Activated naive CD4-positive, alpha-beta T cell treated with Interleukin-2 at 50 U/mL for 16 hours (primary cell): Measurements from ENCODE around the gene ADCY7.
"Not testable (repeated sequence)": the region's sequence is repeated elsewhere in the genome, so short reads cannot be mapped to it uniquely, and the experiment has no call there.

Experiments
- DNase-seq: peaks from one replicate; pipeline ENCODE4 v3.0.0-alpha.2; 2020

The ADCY7 gene

DNA sequence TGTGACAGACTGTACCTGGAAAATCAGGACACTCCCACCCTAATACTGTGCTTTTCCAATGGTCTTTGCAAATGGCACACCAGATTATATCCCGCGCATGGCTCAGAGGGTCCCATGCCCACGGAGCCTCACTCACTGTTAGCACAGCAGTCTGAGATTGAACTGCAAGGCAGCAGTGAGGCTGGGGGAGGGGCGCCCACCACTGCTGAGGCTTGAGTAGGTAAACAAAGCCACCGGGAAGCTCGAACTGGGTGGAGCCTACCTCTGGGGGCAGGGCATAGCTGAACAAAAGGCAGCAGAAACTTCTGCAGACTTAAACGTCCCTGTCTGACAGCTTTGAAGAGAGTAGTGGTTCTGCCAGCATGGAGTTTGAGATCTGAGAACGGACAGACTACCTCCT lies 77.2 kb downstream of the ADCY7 start:
- not testable (repeated sequence) for DNase-seq

DNA sequence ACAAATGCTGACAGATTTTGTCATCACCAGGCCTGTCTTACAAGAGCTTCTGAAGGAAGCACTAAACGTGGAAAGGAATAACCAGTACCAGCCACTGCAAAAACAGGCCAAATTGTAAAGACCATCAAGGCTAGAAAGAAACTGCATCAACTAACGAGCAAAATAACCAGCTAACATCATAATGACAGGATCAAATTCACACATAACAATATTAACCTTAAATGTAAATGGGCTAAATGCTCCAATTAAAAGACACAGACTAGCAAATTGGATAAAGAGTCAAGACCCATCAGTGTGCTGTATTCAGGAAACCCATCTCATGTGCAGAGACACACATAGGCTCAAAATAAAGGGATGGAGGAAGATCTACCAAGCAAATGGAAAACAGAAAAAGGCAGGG lies 78.9 kb downstream of the ADCY7 start:
- not testable (repeated sequence) for DNase-seq

DNA sequence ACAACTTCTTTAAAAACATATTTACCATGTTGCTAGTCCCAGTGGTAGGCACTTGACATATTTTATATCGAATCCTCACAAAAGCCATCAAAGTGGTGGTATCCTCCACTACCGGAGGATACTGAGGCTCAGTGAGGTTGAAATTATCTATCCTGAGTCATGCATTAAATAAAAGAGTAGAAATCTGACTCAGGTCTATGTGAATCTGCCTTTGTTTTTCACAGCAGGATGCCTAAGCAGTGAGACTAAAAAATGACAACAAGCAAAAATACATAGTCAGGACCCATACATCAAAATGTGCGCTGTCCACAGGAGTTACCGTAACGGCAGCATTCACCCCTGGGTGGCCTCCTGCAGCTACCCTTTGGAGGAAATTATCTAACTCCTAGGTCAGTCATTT lies 84.8 kb downstream of the ADCY7 start:
- DNase-seq = no peak

DNA sequence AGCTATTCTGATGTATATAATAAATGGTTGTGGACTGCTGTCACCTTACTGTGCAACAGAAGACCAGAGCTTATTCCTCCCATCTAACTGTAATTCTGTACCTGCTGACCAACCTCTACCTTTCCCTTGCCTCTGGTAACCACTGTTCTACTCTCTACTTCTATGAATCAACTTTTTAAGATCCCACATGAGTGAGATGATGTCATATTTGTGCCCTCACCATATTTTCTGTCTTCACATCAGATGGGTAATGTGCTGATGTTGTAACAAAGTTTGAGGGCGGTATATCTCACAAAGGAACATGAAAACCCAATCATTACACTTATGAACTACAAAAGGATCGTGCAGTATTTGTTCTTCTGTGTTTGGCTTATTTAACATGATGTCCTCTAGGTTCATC lies 85.6 kb downstream of the ADCY7 start:
- no peak for DNase-seq

DNA sequence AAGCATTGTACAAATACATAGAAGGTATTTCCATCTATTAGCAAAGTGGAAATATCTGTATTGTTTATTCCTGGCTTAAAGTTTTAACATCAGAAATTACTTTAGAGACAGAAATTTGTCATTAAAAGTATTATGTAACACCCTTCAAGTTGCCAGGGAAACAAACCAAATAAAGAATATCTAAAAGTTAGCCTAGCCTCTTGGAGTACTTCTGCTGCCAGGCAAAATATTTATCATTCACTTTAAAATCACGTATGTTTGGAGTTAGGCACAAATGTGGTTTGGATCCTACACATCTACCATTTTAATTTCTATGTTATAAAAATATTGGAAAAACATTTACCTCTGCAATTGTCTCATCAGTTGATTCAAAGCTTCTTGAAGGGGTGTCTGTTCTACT lies 87.7 kb downstream of the ADCY7 start:
- DNase-seq = no peak

DNA sequence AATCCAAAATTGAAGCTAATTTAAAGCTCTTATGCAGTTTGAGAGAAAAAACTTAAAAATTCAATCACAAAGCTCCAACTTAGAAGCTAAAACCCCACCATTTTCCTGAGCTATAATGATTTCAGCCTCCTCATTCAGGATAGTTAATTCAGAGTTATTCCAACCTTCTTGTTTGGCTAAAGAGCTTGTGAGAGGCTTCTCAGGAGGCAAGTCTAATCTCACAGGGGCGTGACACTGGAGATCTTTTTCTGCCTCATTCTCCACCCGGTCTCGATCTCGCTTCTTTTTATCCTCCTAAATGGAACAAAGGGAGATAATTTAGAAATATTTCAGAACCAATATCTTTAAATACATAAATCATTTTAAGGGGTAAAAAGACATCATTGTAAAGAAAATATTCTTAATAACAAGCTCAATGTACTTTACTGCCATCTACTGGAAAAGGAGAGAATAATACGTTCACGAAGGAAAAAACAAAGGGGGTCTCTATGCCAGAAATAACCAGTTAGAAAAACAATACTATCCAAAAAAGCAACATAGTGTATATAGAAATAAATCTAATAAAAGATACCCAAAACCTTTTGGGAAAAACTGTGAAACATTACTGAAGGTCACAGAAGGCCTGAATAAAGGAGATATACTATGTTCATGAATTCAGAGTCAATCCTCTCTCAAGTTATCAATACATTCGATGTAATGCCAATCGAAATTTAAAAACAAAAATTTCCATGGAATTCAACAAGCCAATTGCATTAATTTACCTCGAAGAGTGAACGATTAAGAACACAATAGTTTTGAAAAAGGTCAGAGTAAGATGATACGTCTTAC lies 88.5 kb downstream of the ADCY7 start:
- no peak for DNase-seq

DNA sequence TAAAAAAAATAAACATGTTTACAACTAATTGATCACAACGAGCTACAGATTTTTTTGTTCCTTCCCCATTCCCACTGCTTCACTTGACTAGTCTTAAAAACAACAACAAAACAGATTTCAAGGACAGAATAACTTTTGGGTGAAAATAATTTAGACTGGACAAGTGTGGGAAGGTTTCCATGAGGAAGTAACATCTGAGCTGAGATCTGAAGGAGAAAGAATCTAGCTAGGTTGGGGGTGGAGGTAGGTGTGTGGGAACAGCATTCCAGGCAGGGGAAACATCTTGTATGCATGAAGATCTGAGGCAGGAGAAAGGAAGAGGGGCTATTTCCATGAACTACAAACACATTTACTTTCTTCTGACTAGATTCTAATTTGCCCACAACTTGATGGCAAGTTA lies 93.3 kb downstream of the ADCY7 start:
- no peak for DNase-seq

DNA sequence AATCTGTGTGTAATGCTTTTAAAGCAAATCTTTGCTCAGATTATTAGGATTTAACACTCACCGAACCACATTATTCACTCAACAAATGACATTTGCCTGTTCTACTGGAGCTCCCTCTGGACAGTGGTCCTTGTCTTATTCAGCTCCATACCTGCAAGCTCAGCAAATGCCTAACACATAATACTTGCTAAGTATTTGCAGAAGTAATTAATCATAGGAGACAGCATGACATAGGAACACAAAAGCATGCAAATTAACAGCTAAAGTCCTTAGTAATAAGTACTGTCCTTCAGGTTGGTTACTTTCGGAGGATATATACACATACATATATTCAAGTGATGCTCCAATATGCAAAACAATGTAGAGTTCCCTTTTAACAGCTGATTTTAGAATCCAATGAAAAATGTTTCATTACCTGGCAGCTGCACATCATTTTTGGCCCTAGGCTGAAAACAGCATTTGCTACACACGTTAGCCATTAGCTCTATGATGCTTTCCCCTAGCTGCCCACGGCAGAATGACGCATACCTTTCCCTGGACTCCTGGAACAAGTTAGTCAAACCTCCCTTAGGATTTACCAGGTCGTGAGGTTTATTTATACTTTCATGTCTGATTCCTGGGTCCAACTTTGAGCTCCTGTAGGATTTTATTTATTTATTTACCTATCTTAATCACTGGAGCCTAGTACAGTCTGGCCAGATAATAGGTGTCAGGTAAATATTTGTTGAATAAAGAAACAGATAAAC lies 93.9 kb downstream of the ADCY7 start:
- no peak for DNase-seq

DNA sequence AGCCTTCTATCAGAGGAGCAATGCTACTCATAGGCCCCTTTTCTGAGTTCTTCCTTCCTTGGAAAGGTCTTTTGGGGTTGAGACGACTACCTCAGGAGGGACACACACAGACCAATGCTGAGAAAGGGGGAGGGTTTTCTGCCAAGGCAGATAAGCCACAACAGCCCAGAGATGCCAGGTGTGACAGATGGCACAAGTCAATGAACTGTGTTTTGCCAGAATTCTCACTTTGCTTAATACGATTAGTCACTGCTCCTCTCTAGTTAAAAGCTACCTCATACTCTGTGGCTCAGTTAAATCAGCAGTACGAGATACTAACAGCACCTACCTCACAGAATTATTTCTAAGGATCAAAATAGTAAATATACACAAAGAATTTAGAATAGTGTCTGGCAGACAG lies 94.4 kb downstream of the ADCY7 start:
- no peak for DNase-seq

DNA sequence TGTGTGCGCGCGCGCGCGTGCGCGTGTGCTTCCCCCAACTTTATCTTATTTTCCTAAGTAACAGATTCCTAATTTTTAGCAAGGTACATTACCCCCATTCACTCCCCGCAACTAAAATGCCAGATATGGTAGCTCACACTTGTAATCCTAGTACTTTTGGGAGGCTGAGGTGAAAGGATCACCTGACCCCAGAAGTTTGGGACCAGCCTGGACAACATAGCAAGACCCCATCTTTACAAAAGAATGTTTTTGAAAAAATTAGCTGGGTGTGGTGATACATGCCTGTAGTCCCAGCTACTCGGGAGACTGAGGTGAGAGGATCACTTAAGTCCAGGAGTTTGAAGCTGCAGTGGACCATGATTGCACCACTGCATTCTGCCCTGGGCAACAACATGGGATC lies 97.3 kb downstream of the ADCY7 start:
- DNase-seq = no peak

DNA sequence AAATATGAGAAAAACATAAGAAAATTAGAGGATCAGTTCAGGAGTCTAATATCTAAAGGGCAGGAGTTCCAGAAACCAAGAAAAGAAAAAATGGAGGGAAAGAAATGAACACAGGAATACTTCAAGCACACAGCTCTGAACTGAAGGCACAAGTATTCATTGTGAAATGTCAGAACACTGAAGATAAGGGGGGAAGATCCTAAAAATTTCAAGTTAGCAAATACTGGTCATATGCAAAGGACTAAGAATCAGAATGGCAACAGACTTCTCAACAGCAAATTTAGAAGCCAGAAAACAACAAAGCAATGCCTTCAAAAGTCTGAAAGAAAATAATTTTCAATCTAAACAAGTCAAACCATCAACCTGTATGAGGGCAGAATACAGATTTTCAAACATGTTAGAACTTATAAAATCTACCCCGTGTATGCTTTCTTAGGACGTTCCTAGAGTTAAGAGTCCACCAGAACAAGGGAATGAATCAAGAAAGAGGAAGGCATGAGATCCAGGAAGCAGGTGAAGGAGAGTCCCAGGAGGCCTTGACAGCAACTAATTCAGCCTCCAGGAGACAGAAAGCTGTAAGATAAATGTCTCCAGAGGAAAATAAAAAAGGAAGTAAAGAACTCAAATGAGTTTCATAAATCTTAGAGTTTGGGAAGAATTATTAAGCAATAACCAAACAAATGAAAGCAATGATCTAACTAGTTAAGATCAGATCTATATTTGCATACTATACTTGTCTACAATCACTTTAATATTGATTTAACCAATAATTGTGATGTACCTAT lies 99.6 kb downstream of the ADCY7 start:
- no peak for DNase-seq
